ENCODE measurements around the gene PTPRF.

The PTPRF gene

DNA sequence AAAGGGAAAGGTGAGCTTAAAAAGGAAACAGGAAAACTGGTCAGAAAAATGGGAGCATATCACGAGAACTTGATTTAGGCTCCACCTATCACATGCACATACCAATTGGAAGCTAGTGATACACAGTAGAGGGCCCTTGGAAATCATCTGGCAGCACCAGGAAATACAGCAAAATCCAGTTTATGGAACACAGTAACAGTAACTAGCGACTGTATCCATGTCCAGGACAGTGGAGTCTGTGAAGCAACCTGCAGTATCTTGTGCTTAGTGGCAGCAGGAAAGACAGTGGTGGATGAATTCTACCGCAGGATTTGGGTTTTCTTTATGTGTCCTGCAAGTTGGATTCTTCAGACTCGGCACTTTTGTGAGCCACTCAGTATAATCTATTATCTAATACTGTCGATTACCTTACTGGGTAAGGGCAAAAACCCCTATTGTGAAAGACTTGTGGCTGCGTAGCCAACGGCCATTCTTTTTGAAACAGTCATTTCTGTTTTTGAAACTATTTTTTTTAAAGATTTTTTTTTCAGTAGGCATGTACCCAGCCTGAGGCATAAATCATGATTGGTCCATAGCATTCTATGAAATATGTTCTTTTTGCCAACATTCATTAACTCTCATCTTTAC, 117.7 kb downstream of the PTPRF start:
- in situ Hi-C loops (cut with HindIII; ENCODE audit: low sequenced_read_pairs) = no loop called here
- H3K4me3 ChIP-seq (ENCODE audit: low read depth, low read length) = no peak overlapping the region
- TF ChIP-seq, protein P1, sequence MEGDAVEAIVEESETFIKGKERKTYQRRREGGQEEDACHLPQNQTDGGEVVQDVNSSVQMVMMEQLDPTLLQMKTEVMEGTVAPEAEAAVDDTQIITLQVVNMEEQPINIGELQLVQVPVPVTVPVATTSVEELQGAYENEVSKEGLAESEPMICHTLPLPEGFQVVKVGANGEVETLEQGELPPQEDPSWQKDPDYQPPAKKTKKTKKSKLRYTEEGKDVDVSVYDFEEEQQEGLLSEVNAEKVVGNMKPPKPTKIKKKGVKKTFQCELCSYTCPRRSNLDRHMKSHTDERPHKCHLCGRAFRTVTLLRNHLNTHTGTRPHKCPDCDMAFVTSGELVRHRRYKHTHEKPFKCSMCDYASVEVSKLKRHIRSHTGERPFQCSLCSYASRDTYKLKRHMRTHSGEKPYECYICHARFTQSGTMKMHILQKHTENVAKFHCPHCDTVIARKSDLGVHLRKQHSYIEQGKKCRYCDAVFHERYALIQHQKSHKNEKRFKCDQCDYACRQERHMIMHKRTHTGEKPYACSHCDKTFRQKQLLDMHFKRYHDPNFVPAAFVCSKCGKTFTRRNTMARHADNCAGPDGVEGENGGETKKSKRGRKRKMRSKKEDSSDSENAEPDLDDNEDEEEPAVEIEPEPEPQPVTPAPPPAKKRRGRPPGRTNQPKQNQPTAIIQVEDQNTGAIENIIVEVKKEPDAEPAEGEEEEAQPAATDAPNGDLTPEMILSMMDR (IDR thresholded peaks at IDR 0.05; ENCODE audit: low read depth, low read length, missing control alignments) = no peak
- no peak for DNase-seq (ENCODE audit: low read depth)

DNA sequence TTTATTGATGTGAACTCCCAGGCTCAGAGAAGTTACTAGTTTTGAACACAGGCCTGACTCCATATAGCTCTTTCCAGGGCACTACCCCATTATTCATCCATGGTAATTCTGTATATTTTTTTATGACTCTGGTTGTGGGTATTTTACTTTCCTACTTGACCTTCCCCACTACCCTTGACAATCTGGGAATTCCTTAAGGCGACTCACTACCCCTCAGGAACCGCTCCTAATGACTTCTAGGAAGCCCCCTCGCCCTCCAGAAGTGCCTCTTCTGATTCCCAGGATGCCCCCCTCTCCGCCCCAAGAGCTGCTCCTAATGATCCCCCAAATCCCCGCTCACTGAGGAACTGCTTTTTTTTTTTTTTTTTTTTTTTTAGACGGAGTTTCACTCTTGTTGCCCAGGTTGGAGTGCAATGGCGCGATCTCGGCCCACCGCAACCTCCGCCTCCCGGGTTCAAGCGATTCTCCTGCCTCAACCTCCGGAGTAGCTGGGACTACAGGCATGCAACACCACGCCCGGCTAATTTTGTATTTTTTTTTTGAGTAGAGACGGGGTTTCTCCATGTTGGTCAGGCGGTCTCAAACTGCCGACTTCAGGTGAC, 118.3 kb downstream of the PTPRF start:
- no peak for DNase-seq (ENCODE audit: low read depth)
- in situ Hi-C loops (cut with HindIII; ENCODE audit: low sequenced_read_pairs) = no loop called here
- H3K4me3 ChIP-seq (ENCODE audit: low read depth, low read length) = peak overlapping the region; percentile 92
- TF ChIP-seq, protein P1 (IDR thresholded peaks at IDR 0.05; ENCODE audit: low read depth, low read length, missing control alignments) = no peak

DNA sequence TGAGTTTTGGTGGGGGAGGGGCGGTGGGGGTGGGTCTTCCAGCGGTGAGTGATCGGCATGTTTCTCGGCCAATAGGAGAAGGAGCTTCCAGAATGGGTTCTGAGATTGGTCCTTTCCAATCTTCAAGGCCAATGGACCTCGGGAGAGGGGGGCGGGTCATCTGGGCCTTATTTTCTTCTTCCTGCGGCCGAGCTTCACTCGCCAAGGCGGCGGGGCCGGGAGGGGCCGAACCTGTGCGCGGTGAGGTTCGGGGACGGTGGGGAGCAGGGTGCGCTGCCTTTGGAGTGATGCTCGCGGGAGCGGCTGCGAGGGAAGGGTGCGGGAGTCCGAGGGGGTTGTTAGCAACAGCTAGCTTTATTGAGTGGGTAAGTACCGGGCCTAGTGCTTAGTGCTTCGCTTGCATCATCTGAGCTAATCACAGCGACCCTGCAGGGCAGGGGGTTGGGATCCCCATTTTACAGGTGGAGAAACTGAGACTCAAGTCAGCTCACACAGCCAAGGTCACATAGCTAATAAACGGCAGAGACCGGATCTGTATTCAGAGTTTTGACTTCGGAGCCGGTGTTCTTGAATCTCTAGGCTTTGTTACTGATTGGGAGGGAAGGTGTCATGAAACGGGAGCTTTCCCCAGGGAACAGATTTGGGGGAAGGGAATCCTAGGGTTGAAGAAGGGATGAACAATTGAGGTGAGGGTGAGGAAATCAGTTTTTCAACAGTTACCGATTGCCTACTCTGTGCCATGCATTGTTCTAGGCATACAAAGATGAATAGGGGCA, 119.8 kb downstream of the PTPRF start:
- DNase-seq (ENCODE audit: low read depth) = peak; percentile 98

DNA sequence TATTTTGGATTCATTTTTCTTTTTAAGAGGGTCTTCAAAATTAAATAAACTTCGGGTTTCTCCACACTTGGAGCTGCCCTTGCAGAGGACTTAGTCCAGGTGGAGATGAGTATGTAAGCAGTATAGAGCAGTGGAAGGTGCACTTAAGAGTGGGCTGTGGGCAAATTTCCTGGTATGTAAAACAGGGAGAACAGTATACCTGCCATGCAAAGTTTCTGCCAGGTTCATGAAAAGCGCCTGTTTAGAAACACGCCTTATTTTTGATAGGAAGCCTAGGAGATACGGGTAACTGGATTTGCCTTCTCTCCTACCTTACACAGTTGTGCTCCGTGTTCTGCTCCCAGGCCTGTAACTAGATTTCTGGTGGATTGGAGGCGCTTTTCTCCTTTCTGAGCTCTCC, 120.5 kb downstream of the PTPRF start:
- in situ Hi-C loops (cut with HindIII; ENCODE audit: low sequenced_read_pairs) = no loop called here
- H3K4me3 ChIP-seq (ENCODE audit: low read depth, low read length) = peak overlapping the region; percentile 92
- DNase-seq (ENCODE audit: low read depth) = no peak
- TF ChIP-seq, protein P1 (IDR thresholded peaks at IDR 0.05; ENCODE audit: low read depth, low read length, missing control alignments) = no peak

More for the DNA sequence above, 119.8 kb downstream of the PTPRF start:
- in situ Hi-C loops (cut with HindIII; ENCODE audit: low sequenced_read_pairs) = no loop called here
- TF ChIP-seq, protein P1 (IDR thresholded peaks at IDR 0.05; ENCODE audit: low read depth, low read length, missing control alignments) = no peak
- H3K4me3 ChIP-seq (ENCODE audit: low read depth, low read length) = peak overlapping the region; percentile 92

DNA sequence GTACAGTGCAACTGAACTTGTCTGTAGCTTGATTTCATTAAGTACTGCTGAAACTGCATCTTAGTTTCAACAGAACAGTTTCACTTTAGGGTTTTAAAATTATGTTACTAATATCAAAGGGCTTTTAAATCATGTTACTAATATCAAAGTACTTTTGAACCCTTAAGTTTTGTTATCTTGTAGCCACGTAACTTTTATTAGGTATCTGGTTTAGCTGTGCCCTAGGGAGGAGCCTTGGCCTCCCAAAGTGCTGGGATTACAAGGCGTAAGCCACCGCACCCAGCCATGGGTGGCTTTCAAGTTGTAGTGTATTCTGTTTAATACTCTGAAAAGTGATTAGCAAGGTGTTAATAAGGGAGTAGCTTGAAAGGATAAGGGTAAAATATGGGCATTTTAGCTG, 121.2 kb downstream of the PTPRF start:
- TF ChIP-seq, protein P1 (IDR thresholded peaks at IDR 0.05; ENCODE audit: low read depth, low read length, missing control alignments) = no peak
- in situ Hi-C loops (cut with HindIII; ENCODE audit: low sequenced_read_pairs) = no loop called here
- no peak for DNase-seq (ENCODE audit: low read depth)
- peak overlapping the region; percentile 92 for H3K4me3 ChIP-seq (ENCODE audit: low read depth, low read length)

DNA sequence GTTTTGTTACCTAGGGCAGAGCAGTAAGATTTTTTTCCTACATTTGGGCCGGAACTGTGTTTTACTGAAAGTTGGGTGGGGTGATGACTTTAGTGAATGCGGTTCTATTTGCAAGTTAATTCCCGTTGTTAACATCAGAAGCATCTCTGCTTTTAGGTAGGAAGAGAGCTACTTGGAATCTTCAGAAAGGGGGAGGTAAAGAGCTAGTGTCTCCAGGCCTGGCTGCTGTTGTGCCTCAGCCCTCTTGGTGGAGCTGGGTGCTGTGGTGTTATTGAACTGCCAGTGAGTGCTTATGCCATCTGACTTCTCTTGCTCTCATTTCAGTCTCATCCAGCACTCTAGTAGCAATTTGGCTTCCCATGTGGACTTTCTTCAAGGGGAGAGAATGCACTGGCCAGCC, 122.7 kb downstream of the PTPRF start:
- TF ChIP-seq, protein P1 (IDR thresholded peaks at IDR 0.05; ENCODE audit: low read depth, low read length, missing control alignments) = peak; percentile 53
- no peak overlapping the region for H3K4me3 ChIP-seq (ENCODE audit: low read depth, low read length)
- in situ Hi-C loops (cut with HindIII; ENCODE audit: low sequenced_read_pairs) = no loop called here
- DNase-seq (ENCODE audit: low read depth) = peak; percentile 15

All from astrocyte of the cerebellum (primary cell).